Measurements from ENCODE around the gene MAST4. TPM values are rescaled to one million over a fixed set of nuclear protein-coding genes. Genes with fewer than 3 reads are reported as not detected.

The MAST4 gene
- total and polyA plus RNA-seq, 2 of the 4 experiments (the other 2 are of a cell fraction): 4.8 to 6.8 TPM

DNA sequence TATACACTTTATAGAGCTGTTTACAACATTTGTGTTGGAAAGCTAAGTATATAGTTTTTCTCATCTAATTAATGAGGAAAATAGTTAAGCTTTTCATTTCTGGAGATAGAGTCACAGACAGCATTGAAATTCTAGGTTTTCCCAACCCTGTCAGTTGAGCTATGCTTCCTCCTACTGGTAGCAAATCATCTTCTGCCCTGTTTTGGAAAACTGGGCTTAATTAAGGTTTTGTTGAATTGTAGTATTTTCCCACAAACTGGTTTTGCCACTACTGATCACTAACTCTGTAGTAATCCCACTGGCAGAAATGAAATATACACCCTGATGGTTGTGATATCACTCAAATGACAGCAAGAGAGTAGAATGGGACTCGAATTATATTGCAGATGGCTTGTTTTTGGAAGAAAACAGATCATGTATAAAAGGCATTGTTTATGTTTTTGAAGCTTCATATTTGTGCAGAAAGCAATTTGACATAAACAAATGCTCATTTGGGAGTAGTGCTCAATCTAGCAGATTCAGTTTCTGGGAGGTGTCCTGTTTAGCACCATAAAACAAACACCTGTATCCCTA lies 553.8 kb downstream of the MAST4 start:
- H2BK5ac ChIP-seq (ENCODE audit: low read depth, low read length, poor library complexity, severe bottlenecking): no peak overlapping the region
- no CpG with 5 or more reads among the region's 1 CpG for WGBS, 2 experiments (ENCODE audit: extremely low coverage in 2 of 2, insufficient read length in 1 of 2)
- POLR2A ChIA-PET (ENCODE audit: unreplicated experiment): interaction anchor here (0.6 kb wide), 1 partner anchor 191 kb away, joined by 4 read pairs; no protein-coding TSS in a partner anchor
- no peak overlapping the region for H2BK20ac ChIP-seq (ENCODE audit: low read depth, low read length)
- no peak overlapping the region for H3K23ac ChIP-seq (ENCODE audit: low read depth, low read length)
- H3K4me1 ChIP-seq (ENCODE audit: control insufficient read depth, insufficient read depth, low read length): peaks cover 2% of the 10 kb centered on the region; the same call in 1 of the 2 replicates
- CTCF ChIA-PET: interaction anchor here (0.7 to 1.5 kb wide), 11 partner anchors 11 to 341 kb away, joined by 3 to 8 read pairs (median 4); no protein-coding TSS in a partner anchor
- dilution Hi-C loops (cut with HindIII; ENCODE audit: low sequenced_read_pairs, unreplicated experiment) (no loop called here), intact Hi-C loops (cut with micrococcal nuclease) (loop anchor here (1.0 to 5.0 kb wide), 6 partner anchors 148 to 843 kb away; no protein-coding TSS in a partner anchor), in situ Hi-C loops (cut with MboI; ENCODE audit: low sequenced_read_pairs) (loop anchor here (5.0 kb wide), 1 partner anchor 338 kb away; no protein-coding TSS in a partner anchor)
- no peaks in the 10 kb centered on the region for H3K9me3 ChIP-seq (ENCODE audit: control insufficient read depth, insufficient read depth, low read length)
- H2AFZ ChIP-seq (replicated peaks; ENCODE audit: low read length, poor library complexity): no peak overlapping the region
- H3K79me1 ChIP-seq (ENCODE audit: low read depth in 1 of 2, low read length in 2 of 2): no peaks in the 10 kb centered on the region; a peak in 1 of 4 replicates
- H4K91ac ChIP-seq (ENCODE audit: insufficient read depth, low read depth, low read length): no peak overlapping the region
- H3K36me3 ChIP-seq (ENCODE audit: control insufficient read depth, insufficient read depth, low read length): peaks cover 14% of the 10 kb centered on the region
- H3K4me2 ChIP-seq (ENCODE audit: low read depth, low read length): no peak overlapping the region
- no peaks in the 10 kb centered on the region for H3K27me3 ChIP-seq (ENCODE audit: control insufficient read depth, insufficient read depth, low read length)
- no peak overlapping the region for H3K9ac ChIP-seq (ENCODE audit: low read depth, low read length)
- no peak overlapping the region for H2BK15ac ChIP-seq (ENCODE audit: low read depth, low read length)
- no peak overlapping the region for H3K4me3 ChIP-seq (ENCODE audit: insufficient read depth, low read depth, low read length)
- no peak overlapping the region for H2AK9ac ChIP-seq (replicated peaks; ENCODE audit: low read depth, low read length, poor library complexity)
- no peak overlapping the region for H3K14ac ChIP-seq (replicated peaks; ENCODE audit: low read depth, low read length)
- BruUV-seq (replicated peaks): no TSS peak
- H4K5ac ChIP-seq (ENCODE audit: low read depth, low read length): no peak overlapping the region
- H3K18ac ChIP-seq (ENCODE audit: low read depth, low read length): no peak overlapping the region
- H3K56ac ChIP-seq (ENCODE audit: extremely low read depth, insufficient read depth, low read length): no peak overlapping the region
- H3K27ac ChIP-seq (ENCODE audit: insufficient read depth, low read length): no peak overlapping the region
- no peak overlapping the region for H4K8ac ChIP-seq (ENCODE audit: low read depth in 2 of 2, low read length in 2 of 2)
- H4K20me1 ChIP-seq (ENCODE audit: insufficient read depth, low read length): no peaks in the 10 kb centered on the region
- H2BK120ac ChIP-seq (ENCODE audit: low read depth, low read length): no peak overlapping the region
- H2AK5ac ChIP-seq (ENCODE audit: low read depth, low read length): no peak overlapping the region
- H3K9me1 ChIP-seq (ENCODE audit: insufficient read depth, low read length): peaks cover 6% of the 10 kb centered on the region
- TF ChIP-seq RCOR1 (IDR thresholded peaks at IDR 0.05; ENCODE audit: insufficient replicate concordance, low read length): no peak
- TF ChIP-seq, protein P1, sequence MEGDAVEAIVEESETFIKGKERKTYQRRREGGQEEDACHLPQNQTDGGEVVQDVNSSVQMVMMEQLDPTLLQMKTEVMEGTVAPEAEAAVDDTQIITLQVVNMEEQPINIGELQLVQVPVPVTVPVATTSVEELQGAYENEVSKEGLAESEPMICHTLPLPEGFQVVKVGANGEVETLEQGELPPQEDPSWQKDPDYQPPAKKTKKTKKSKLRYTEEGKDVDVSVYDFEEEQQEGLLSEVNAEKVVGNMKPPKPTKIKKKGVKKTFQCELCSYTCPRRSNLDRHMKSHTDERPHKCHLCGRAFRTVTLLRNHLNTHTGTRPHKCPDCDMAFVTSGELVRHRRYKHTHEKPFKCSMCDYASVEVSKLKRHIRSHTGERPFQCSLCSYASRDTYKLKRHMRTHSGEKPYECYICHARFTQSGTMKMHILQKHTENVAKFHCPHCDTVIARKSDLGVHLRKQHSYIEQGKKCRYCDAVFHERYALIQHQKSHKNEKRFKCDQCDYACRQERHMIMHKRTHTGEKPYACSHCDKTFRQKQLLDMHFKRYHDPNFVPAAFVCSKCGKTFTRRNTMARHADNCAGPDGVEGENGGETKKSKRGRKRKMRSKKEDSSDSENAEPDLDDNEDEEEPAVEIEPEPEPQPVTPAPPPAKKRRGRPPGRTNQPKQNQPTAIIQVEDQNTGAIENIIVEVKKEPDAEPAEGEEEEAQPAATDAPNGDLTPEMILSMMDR (conservative IDR thresholded peaks at IDR 0.05; ENCODE audit: low read depth, low read length): peak; percentile 79
- TF ChIP-seq SMC3 (IDR thresholded peaks at IDR 0.05; ENCODE audit: low read depth, low read length): peak; percentile 78
- TF ChIP-seq, protein P2, sequence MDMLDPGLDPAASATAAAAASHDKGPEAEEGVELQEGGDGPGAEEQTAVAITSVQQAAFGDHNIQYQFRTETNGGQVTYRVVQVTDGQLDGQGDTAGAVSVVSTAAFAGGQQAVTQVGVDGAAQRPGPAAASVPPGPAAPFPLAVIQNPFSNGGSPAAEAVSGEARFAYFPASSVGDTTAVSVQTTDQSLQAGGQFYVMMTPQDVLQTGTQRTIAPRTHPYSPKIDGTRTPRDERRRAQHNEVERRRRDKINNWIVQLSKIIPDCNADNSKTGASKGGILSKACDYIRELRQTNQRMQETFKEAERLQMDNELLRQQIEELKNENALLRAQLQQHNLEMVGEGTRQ (IDR thresholded peaks at IDR 0.05; ENCODE audit: low read depth, low read length): no peak
- peak; percentile 88 for TF ChIP-seq RAD21 (IDR thresholded peaks at IDR 0.05; ENCODE audit: low read length)
- ATAC-seq (ENCODE audit: low read depth) (peak; percentile 65; the same call in 1 of the 2 replicates), DNase-seq (peak; percentile 48)
- H3K4ac ChIP-seq (ENCODE audit: low read depth, low read length): no peak overlapping the region

Data from IMR-90 (cell line).